HepG2 (cell line): ENCODE data around the gene TRIM28.

ENCODE experiments used
- BCL3 ChIP-seq: sonication (generic); formaldehyde crosslinking; IDR thresholded peaks from 2 replicates; pipeline ENCODE4 v1.5.1; 2020; ENCODE audit warnings: mild to moderate bottlenecking, missing genetic modification reagents, moderate library complexity
- MYNN ChIP-seq: sonication (generic); formaldehyde crosslinking; IDR thresholded peaks from 2 replicates; pipeline ENCODE4 v1.4.0; 2020; ENCODE audit warnings: mild to moderate bottlenecking, low read depth, missing genetic modification reagents
- POLR2A ChIP-seq, 2 experiments: IDR thresholded peaks; 2 replicates each; pipeline ENCODE4 v1.6.1; 2011; ENCODE audit warnings: low read depth in 2 of 2, low read length in 2 of 2, mild to moderate bottlenecking in 1 of 2, moderate library complexity in 1 of 2; ENCODE audit not compliant: insufficient read depth in 1 of 2
- SIN3A ChIP-seq: IDR thresholded peaks from 2 replicates; pipeline ENCODE4 v1.6.1; 2011; ENCODE audit warnings: low read depth, mild to moderate bottlenecking, control low read depth, low read length, borderline replicate concordance
- ZBTB2 ChIP-seq: sonication (generic); formaldehyde crosslinking; IDR thresholded peaks from 2 replicates; pipeline ENCODE4 v1.8.0; 2022; ENCODE audit warnings: low read depth, missing genetic modification reagents
- ZNF121 ChIP-seq: sonication (generic); formaldehyde crosslinking; IDR thresholded peaks from 2 replicates; pipeline ENCODE4 v1.5.0; 2020; ENCODE audit warnings: mild to moderate bottlenecking, missing genetic modification reagents

- TF ChIP-seq ZNF121 (CRISPR knock-in tag) (no peak), ZBTB2 (CRISPR knock-in tag) (no peak), BCL3 (CRISPR knock-in tag) (no peak), POLR2A (IDR thresholded peaks at IDR 0.05; ENCODE audit: insufficient read depth in 1 of 2, low read depth in 2 of 2, low read length in 2 of 2) (no peak), SIN3A (no peak), MYNN (no peak)
Measured at GRCh38 chr19:58586133-58586765, 42.4 kb downstream of the TRIM28 start.
